Uterus (tissue), 2 donors: Measurements from ENCODE around the gene RGS6.

Source experiments
- POLR2A ChIP-seq, 2 donors: fragments of 450-650 bp; IDR thresholded peaks; one replicate each; pipeline ENCODE4 v1.6.1; 2016; ENCODE audit warnings: antibody characterized with exemption in 2 of 2, mild to moderate bottlenecking in 1 of 2, moderate library complexity in 1 of 2
- TF ChIP-seq, protein P1 (sequence below), 4 experiments: fragments of 200-600 bp in 2 of 4; fragments of 450-650 bp in 2 of 4; sonication (generic) in 2 of 4; IDR thresholded peaks; one replicate each; pipeline ENCODE4 v1.5.1; 2016 to 2019; ENCODE audit warnings: antibody characterized with exemption in 4 of 4, mild to moderate bottlenecking in 2 of 4, moderate library complexity in 1 of 4

DNA sequence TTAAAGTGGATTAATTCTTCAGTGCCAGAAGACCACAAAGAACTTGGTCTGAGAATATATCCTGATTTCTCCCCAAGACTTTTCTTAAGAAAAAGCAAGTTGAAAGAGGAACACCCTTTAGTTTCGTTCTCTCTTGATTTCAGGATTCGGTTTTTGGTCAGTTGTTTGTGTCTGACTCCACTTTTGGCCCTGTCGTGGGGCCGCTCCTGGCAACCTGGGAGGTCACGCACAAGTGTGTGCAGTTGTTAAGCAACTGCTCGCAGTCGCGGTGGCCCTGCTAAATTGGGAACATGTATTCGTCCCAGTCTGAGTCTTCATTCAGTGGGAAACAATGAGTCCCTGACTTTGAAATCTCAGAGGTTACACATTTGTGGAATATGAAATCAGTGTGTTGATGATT is 68.7 kb downstream of the RGS6 start:
- TF ChIP-seq, protein P1, sequence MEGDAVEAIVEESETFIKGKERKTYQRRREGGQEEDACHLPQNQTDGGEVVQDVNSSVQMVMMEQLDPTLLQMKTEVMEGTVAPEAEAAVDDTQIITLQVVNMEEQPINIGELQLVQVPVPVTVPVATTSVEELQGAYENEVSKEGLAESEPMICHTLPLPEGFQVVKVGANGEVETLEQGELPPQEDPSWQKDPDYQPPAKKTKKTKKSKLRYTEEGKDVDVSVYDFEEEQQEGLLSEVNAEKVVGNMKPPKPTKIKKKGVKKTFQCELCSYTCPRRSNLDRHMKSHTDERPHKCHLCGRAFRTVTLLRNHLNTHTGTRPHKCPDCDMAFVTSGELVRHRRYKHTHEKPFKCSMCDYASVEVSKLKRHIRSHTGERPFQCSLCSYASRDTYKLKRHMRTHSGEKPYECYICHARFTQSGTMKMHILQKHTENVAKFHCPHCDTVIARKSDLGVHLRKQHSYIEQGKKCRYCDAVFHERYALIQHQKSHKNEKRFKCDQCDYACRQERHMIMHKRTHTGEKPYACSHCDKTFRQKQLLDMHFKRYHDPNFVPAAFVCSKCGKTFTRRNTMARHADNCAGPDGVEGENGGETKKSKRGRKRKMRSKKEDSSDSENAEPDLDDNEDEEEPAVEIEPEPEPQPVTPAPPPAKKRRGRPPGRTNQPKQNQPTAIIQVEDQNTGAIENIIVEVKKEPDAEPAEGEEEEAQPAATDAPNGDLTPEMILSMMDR (IDR thresholded peaks at IDR 0.05), result no peak
- TF ChIP-seq POLR2A (IDR thresholded peaks at IDR 0.05), result no peak
